Stomach (tissue), 19 donors: ENCODE data around the gene NUDT6. TPM values are rescaled to one million over a fixed set of nuclear protein-coding genes. Genes with fewer than 3 reads are reported as not detected.

Experiments used
- DNase-seq, 2 donors: peaks; one replicate each; pipeline versions ENCODE4 v3.0.0 to v3.0.0-alpha.2; 2013 to 2019
- H3K27ac ChIP-seq, 5 donors: fragments of 200-600 bp in 4 of 5; sonication (generic) in 4 of 5; one replicate each; pipeline ENCODE4 v1.5.1; 2013 to 2019; ENCODE audit warnings: mild to moderate bottlenecking in 1 of 5, moderate library complexity in 1 of 5
- H3K27me3 ChIP-seq, 3 donors: fragments of 200-600 bp; sonication (generic); one replicate each; pipeline ENCODE4 v1.5.1; 2017 to 2019; ENCODE audit warnings: mixed run types in 1 of 3
- H3K36me3 ChIP-seq, 4 donors: fragments of 200-600 bp; sonication (generic); 1 replicate in 3 of 4; 2 replicates in 1 of 4; pipeline ENCODE4 v1.5.1; 2016 to 2019
- H3K4me1 ChIP-seq, 4 donors: fragments of 200-600 bp; sonication (generic); one replicate each; pipeline ENCODE4 v1.5.1; 2016 to 2019
- H3K4me3 ChIP-seq, 4 donors: fragments of 200-600 bp; sonication (generic) in 3 of 4; one replicate each; pipeline ENCODE4 v1.5.1; 2016 to 2019; ENCODE audit warnings: mild to moderate bottlenecking in 1 of 4
- H3K9me3 ChIP-seq, 4 donors: fragments of 200-600 bp; sonication (generic); one replicate each; pipeline ENCODE4 v1.5.1; 2016 to 2019
- CTCF ChIP-seq, 7 experiments: fragments of 450-650 bp in 4 of 7; fragments of 200-600 bp in 3 of 7; sonication (generic) in 3 of 7; IDR thresholded peaks; one replicate each; pipeline ENCODE4 v1.5.1; 2016 to 2019; ENCODE audit warnings: antibody characterized with exemption in 7 of 7, control low read depth in 2 of 7, mild to moderate bottlenecking in 1 of 7
- EP300 ChIP-seq: sonication (generic); formaldehyde crosslinking; IDR thresholded peaks from one replicate; pipeline ENCODE4 v1.6.1; 2017; ENCODE audit warnings: antibody characterized with exemption
- POLR2A ChIP-seq, 4 donors: fragments of 450-650 bp; IDR thresholded peaks; one replicate each; pipeline ENCODE4 v1.6.1; 2016; ENCODE audit warnings: antibody characterized with exemption in 4 of 4, control low read depth in 2 of 4, mild to moderate bottlenecking in 1 of 4, moderate library complexity in 1 of 4
- POLR2AphosphoS5 ChIP-seq, 3 donors: sonication (generic); formaldehyde crosslinking; IDR thresholded peaks; one replicate each; pipeline ENCODE4 v1.6.1; 2016; ENCODE audit warnings: antibody characterized with exemption in 3 of 3
- WGBS, 5 donors: extraction: QIAGEN DNeasy Blood & Tissue Kit in 3 of 5; methylation state at CpG; one replicate each; pipeline versions ENCODE4 v1.1.5 to v1.1.7; 2013 to 2018; 5-methylcytosine and 5-hydroxymethylcytosine counted together
- intact Hi-C: fragments of 100-400 bp; cut with DNase I; formaldehyde crosslinking; loops from one replicate; pipeline ENCODE4 v1.15.1; 2023; ENCODE audit warnings: low total_unique reads
- long read RNA-seq, 10 donors: transcript quantifications; one replicate each; lab custom pipeline, GENCODE V29; 2026
- polyA plus RNA-seq, 3 donors: library from polyadenylated mRNA; stranded (reverse); fragments of 200-250 nt; gene quantifications; one replicate each; pipeline ENCODE4 v1.2.3, GENCODE V29; 2013
- total RNA-seq, 5 donors: library from RNA; depleted of rRNA; stranded (reverse); fragments of >200 nt; gene quantifications; one replicate each; pipeline versions ENCODE4 v1.1.0 to v1.2.3, GENCODE V29; 2014 to 2016
- donor health status: healthy with polysubstance abuse.
- donor health status: Bipolar disorder and iron deficiency.
- donor health status: healthy.

Gene NUDT6
- total RNA-seq (10 to 100 TPM in 1 of 5 donors, 1 to 10 TPM in 2, under 1 TPM in 1, not detected in 1; 0.58 to 10.5 (median 6.3) TPM), polyA plus RNA-seq (1 to 10 TPM; 5.3 to 6.2 (median 5.7) TPM)
- long read RNA-seq, donor 1, result 0 reads
- long read RNA-seq, donor 2, partial matches to known transcripts, result 5 of 8 reads
- long read RNA-seq, donor 2, other reads (novel, unspliced or antisense), result 0 of 8 reads
- long read RNA-seq, donor 3, partial matches to known transcripts, result 0 of 2 reads
- long read RNA-seq, donor 3, other reads (novel, unspliced or antisense), result 0 of 2 reads
- long read RNA-seq, donor 4, result 0 reads
- long read RNA-seq, donor 5, partial matches to known transcripts, result 0 of 1 reads
- long read RNA-seq, donor 5, other reads (novel, unspliced or antisense), result 0 of 1 reads
- long read RNA-seq, donor 6, partial matches to known transcripts, result 5 of 8 reads
- long read RNA-seq, donor 6, other reads (novel, unspliced or antisense), result 0 of 8 reads
- long read RNA-seq, donor 7, partial matches to known transcripts, result 0 of 3 reads
- long read RNA-seq, donor 7, other reads (novel, unspliced or antisense), result 0 of 3 reads
- long read RNA-seq, donor 8, transcript NUDT6-201 (5 exons, 1,169 nt), result major isoform, 5 of 5 reads
- long read RNA-seq, donor 8, partial matches to known transcripts, result 0 of 5 reads
- long read RNA-seq, donor 8, other reads (novel, unspliced or antisense), result 0 of 5 reads
- long read RNA-seq, donor 9, result 0 reads
- long read RNA-seq, donor 10, partial matches to known transcripts, result 0 of 1 reads
- long read RNA-seq, donor 10, other reads (novel, unspliced or antisense), result 0 of 1 reads

GRCh38 chr4:122921971-122922876, at the start of gene NUDT6:
Gene NUDT6 (minus strand): TSS chr4:122922597. CDS start chr4:122922572, 25 bp downstream.
- intact Hi-C loops, result no loop called here
- Histone ChIP-seq H3K9me3 (no peaks in the 10 kb centered on the region), H3K27me3 (no peaks in the 10 kb centered on the region), H3K36me3 (no peaks in the 10 kb centered on the region), H3K4me1 (peaks cover 0 to 39% (median 25%) of the 10 kb centered on the region in 4 donors), H3K27ac (peak within 1 kb of the TSS; percentile 66 to 86 (median 76)), H3K4me3 (peak within 1 kb of the TSS; percentile 68 to 99 (median 88))
- TF ChIP-seq POLR2AphosphoS5 (IDR thresholded peaks at IDR 0.05) (peak in 1 of 3 donors; percentile 9), CTCF (IDR thresholded peaks at IDR 0.05) (no peak), EP300 (no peak), POLR2A (IDR thresholded peaks at IDR 0.05) (no peak)
- DNase-seq, result peak; percentile 57 to 87
- WGBS, 5 donors, result 0 to 1% (median 1%) methylated on average over 40 to 63 of the region's 63 CpGs

GRCh38 chr4:122968227-122968812, 45.9 kb upstream of the NUDT6 start:
- 71 to 81% (median 74%) methylated on average over 6 of the region's 6 CpGs for WGBS, 5 donors
- Histone ChIP-seq H3K4me3 (no peak overlapping the region), H3K9me3 (no peaks in the 10 kb centered on the region), H3K27me3 (no peaks in the 10 kb centered on the region), H3K27ac (no peak overlapping the region), H3K36me3 (no peaks in the 10 kb centered on the region), H3K4me1 (no peaks in the 10 kb centered on the region)
- TF ChIP-seq EP300 (no peak), POLR2AphosphoS5 (IDR thresholded peaks at IDR 0.05) (no peak), POLR2A (IDR thresholded peaks at IDR 0.05) (no peak), CTCF (IDR thresholded peaks at IDR 0.05) (no peak)
- DNase-seq, result no peak
- intact Hi-C loops, result no loop called here

GRCh38 chr4:122967231-122967630, 44.8 kb upstream of the NUDT6 start:
- TF ChIP-seq POLR2AphosphoS5 (IDR thresholded peaks at IDR 0.05) (no peak), EP300 (no peak), CTCF (IDR thresholded peaks at IDR 0.05) (no peak), POLR2A (IDR thresholded peaks at IDR 0.05) (no peak)
- Histone ChIP-seq H3K36me3 (no peaks in the 10 kb centered on the region), H3K27me3 (no peaks in the 10 kb centered on the region), H3K4me3 (no peak overlapping the region), H3K27ac (no peak overlapping the region), H3K4me1 (no peaks in the 10 kb centered on the region), H3K9me3 (no peaks in the 10 kb centered on the region)
- intact Hi-C loops, result no loop called here
- 96 to 98% (median 98%) methylated on average over 3 of the region's 3 CpGs for WGBS, 5 donors
- DNase-seq, result no peak
